SK-N-SH treated with all-trans-retinoic acid at 6 μM for 48 hours (cell line): Measurements from ENCODE around the gene KRTAP10-2.

Experiments used
- ATAC-seq: fragments of 200-7000 bp; cut with Tn5 transposase; 3 replicates; pipeline ENCODE4 v1.9.1; 2020; ENCODE audit warnings: mild to moderate bottlenecking, moderate library complexity
- ARNTL ChIP-seq: fragments of 450-650 bp; formaldehyde crosslinking; IDR thresholded peaks from 2 replicates; pipeline ENCODE4 v1.5.0; 2020; ENCODE audit warnings: low read depth, mild to moderate bottlenecking, moderate library complexity, borderline replicate concordance
- BACH2 ChIP-seq: fragments of 250-450 bp; sonication (Bioruptor Pico); IDR thresholded peaks from 2 replicates; pipeline ENCODE4 v1.9.0; 2021; ENCODE audit warnings: mild to moderate bottlenecking, borderline replicate concordance
- CSDC2 ChIP-seq: fragments of 250-450 bp; sonication (Bioruptor Pico); IDR thresholded peaks from 2 replicates; pipeline ENCODE4 v1.5.0; 2020; ENCODE audit warnings: mild to moderate bottlenecking, moderate library complexity
- ESRRG ChIP-seq: fragments of 250-450 bp; sonication (Bioruptor Pico); IDR thresholded peaks from 2 replicates; pipeline ENCODE4 v1.6.1; 2021; ENCODE audit warnings: mild to moderate bottlenecking
- GLIS3 ChIP-seq: fragments of 250-450 bp; sonication (Bioruptor Pico); IDR thresholded peaks from 2 replicates; pipeline ENCODE4 v1.5.0; 2020; ENCODE audit warnings: mild to moderate bottlenecking, moderate library complexity
- ISL1 ChIP-seq: fragments of 250-450 bp; sonication (Bioruptor Pico); IDR thresholded peaks from 2 replicates; pipeline ENCODE4 v2.1.2; 2022; ENCODE audit warnings: mild to moderate bottlenecking, moderate library complexity
- OSR1 ChIP-seq: fragments of 250-450 bp; sonication (Bioruptor Pico); IDR thresholded peaks from 2 replicates; pipeline ENCODE4 v1.8.0; 2022; ENCODE audit warnings: moderate library complexity, mild to moderate bottlenecking, inconsistent platforms
- PPARA ChIP-seq: fragments of 250-450 bp; sonication (Bioruptor Pico); IDR thresholded peaks from 2 replicates; pipeline ENCODE4 v1.5.0; 2020; ENCODE audit warnings: mild to moderate bottlenecking, borderline replicate concordance
- RARB ChIP-seq: fragments of 250-450 bp; sonication (Bioruptor Pico); IDR thresholded peaks from 2 replicates; pipeline ENCODE4 v1.8.0; 2021; ENCODE audit warnings: mild to moderate bottlenecking, moderate library complexity
- SNAI2 ChIP-seq: fragments of 250-450 bp; sonication (Bioruptor Pico); IDR thresholded peaks from 2 replicates; pipeline ENCODE4 v1.5.0; 2020; ENCODE audit warnings: mild to moderate bottlenecking, moderate library complexity
- TCF4 ChIP-seq: fragments of 250-450 bp; sonication (Bioruptor Pico); IDR thresholded peaks from 2 replicates; pipeline ENCODE4 v1.8.0; 2021; ENCODE audit warnings: mild to moderate bottlenecking, moderate library complexity, borderline replicate concordance
- TOX ChIP-seq: fragments of 250-450 bp; sonication (Bioruptor Pico); IDR thresholded peaks from 2 replicates; pipeline ENCODE4 v1.8.0; 2021; ENCODE audit warnings: mild to moderate bottlenecking, moderate library complexity, borderline replicate concordance
- ZC3H10 ChIP-seq: fragments of 250-450 bp; sonication (Bioruptor Pico); IDR thresholded peaks from 2 replicates; pipeline ENCODE4 v1.5.1; 2021; ENCODE audit warnings: mild to moderate bottlenecking, moderate library complexity
- ZFP3 ChIP-seq: fragments of 250-450 bp; sonication (Bioruptor Pico); IDR thresholded peaks from 2 replicates; pipeline ENCODE4 v1.5.0; 2020; ENCODE audit warnings: mild to moderate bottlenecking, moderate library complexity
- ZFP30 ChIP-seq: fragments of 450-650 bp; formaldehyde crosslinking; IDR thresholded peaks from 2 replicates; pipeline ENCODE4 v1.5.0; 2022; ENCODE audit warnings: mild to moderate bottlenecking, moderate library complexity
- ZNF565 ChIP-seq: fragments of 450-650 bp; formaldehyde crosslinking; conservative IDR thresholded peaks from 2 replicates; pipeline ENCODE4 v1.5.0; 2020; ENCODE audit warnings: low read depth, mild to moderate bottlenecking, moderate library complexity
- ZNF70 ChIP-seq: fragments of 450-650 bp; formaldehyde crosslinking; IDR thresholded peaks from 2 replicates; pipeline ENCODE4 v1.5.0; 2020; ENCODE audit warnings: mild to moderate bottlenecking, moderate library complexity
- ZNF8 ChIP-seq: fragments of 450-650 bp; formaldehyde crosslinking; IDR thresholded peaks from 2 replicates; pipeline ENCODE4 v1.5.0; 2020; ENCODE audit warnings: mild to moderate bottlenecking, moderate library complexity
- TF ChIP-seq, protein P1 (sequence below): fragments of 250-450 bp; sonication (Bioruptor Pico); IDR thresholded peaks from 2 replicates; pipeline ENCODE4 v1.5.1; 2020; ENCODE audit warnings: low read depth, mild to moderate bottlenecking, moderate library complexity
- TF ChIP-seq, protein P2 (sequence below): fragments of 250-450 bp; sonication (Bioruptor Pico); IDR thresholded peaks from 2 replicates; pipeline ENCODE4 v1.5.1; 2021; ENCODE audit warnings: mild to moderate bottlenecking, moderate library complexity
- TF ChIP-seq, protein P3 (sequence below): fragments of 250-450 bp; sonication (Bioruptor Pico); IDR thresholded peaks from 2 replicates; pipeline ENCODE4 v1.8.0; 2021; ENCODE audit warnings: low read depth, mild to moderate bottlenecking, moderate library complexity, borderline replicate concordance
- TF ChIP-seq, protein P4 (sequence below): fragments of 250-450 bp; sonication (Bioruptor Pico); IDR thresholded peaks from 2 replicates; pipeline ENCODE4 v1.5.0; 2020; ENCODE audit warnings: mild to moderate bottlenecking, moderate library complexity

KRTAP10-2 gene

DNA sequence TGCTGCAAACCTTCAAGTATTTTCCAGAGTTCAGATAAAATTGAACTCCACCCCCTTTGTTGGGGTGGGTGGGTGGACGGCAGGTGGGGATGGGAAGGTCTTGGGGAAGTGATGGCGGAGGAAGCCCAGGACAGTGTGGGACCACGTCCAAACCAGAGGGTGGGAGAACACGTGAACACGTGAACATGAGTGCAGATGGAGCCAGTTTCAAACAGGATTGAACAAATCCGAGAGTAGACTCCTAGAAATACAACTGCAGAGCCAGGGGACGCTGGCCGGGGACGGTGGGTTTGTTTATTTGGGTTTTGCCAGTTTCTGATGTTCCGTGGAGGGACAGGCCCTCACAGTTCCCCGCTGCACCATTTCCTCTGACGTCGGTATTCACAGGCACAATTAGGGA, 2.9 kb downstream of the KRTAP10-2 start (continued):
- TF ChIP-seq, protein P1, sequence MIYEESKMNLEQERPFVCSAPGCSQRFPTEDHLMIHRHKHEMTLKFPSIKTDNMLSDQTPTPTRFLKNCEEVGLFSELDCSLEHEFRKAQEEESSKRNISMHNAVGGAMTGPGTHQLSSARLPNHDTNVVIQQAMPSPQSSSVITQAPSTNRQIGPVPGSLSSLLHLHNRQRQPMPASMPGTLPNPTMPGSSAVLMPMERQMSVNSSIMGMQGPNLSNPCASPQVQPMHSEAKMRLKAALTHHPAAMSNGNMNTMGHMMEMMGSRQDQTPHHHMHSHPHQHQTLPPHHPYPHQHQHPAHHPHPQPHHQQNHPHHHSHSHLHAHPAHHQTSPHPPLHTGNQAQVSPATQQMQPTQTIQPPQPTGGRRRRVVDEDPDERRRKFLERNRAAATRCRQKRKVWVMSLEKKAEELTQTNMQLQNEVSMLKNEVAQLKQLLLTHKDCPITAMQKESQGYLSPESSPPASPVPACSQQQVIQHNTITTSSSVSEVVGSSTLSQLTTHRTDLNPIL (CRISPR knock-in tag), result no peak
- no peak for TF ChIP-seq ZC3H10
- no peak for TF ChIP-seq CSDC2 (CRISPR knock-in tag)
- no peak for TF ChIP-seq TCF4
- TF ChIP-seq SNAI2 (CRISPR knock-in tag), result no peak
- TF ChIP-seq ARNTL (CRISPR knock-in tag), result no peak
- TF ChIP-seq ISL1 (CRISPR knock-in tag), result no peak
- TF ChIP-seq OSR1 (CRISPR knock-in tag), result no peak

- ATAC-seq, result no peak
- TF ChIP-seq PPARA (CRISPR knock-in tag) (no peak), ZNF70 (no peak), ZFP30 (CRISPR knock-in tag) (no peak), OSR1 (CRISPR knock-in tag) (no peak), BACH2 (CRISPR knock-in tag) (no peak), GLIS3 (no peak), ZFP3 (CRISPR knock-in tag) (no peak), TOX (CRISPR knock-in tag) (no peak), ISL1 (CRISPR knock-in tag) (no peak)
- TF ChIP-seq, protein P2, sequence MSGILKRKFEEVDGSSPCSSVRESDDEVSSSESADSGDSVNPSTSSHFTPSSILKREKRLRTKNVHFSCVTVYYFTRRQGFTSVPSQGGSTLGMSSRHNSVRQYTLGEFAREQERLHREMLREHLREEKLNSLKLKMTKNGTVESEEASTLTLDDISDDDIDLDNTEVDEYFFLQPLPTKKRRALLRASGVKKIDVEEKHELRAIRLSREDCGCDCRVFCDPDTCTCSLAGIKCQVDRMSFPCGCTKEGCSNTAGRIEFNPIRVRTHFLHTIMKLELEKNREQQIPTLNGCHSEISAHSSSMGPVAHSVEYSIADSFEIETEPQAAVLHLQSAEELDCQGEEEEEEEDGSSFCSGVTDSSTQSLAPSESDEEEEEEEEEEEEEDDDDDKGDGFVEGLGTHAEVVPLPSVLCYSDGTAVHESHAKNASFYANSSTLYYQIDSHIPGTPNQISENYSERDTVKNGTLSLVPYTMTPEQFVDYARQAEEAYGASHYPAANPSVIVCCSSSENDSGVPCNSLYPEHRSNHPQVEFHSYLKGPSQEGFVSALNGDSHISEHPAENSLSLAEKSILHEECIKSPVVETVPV (CRISPR knock-in tag), result no peak
- TF ChIP-seq, protein P1 (CRISPR knock-in tag), result no peak
- TF ChIP-seq, protein P3, sequence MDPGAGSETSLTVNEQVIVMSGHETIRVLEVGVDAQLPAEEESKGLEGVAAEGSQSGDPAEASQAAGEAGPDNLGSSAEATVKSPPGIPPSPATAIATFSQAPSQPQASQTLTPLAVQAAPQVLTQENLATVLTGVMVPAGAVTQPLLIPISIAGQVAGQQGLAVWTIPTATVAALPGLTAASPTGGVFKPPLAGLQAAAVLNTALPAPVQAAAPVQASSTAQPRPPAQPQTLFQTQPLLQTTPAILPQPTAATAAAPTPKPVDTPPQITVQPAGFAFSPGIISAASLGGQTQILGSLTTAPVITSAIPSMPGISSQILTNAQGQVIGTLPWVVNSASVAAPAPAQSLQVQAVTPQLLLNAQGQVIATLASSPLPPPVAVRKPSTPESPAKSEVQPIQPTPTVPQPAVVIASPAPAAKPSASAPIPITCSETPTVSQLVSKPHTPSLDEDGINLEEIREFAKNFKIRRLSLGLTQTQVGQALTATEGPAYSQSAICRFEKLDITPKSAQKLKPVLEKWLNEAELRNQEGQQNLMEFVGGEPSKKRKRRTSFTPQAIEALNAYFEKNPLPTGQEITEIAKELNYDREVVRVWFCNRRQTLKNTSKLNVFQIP (CRISPR knock-in tag), result no peak
- TF ChIP-seq, all 23 proteins: peak for 0
Measured at GRCh38 chr21:44547656-44548331, 3.5 kb downstream of the KRTAP10-2 start.

GRCh38 chr21:44544566-44544965, 6.7 kb downstream of the KRTAP10-2 start:
- TF ChIP-seq ZNF70 (no peak), ZC3H10 (no peak), ZFP3 (CRISPR knock-in tag) (no peak), ARNTL (CRISPR knock-in tag) (no peak), TCF4 (no peak), OSR1 (CRISPR knock-in tag) (no peak), GLIS3 (no peak), ESRRG (CRISPR knock-in tag) (no peak), ISL1 (CRISPR knock-in tag) (no peak), RARB (CRISPR knock-in tag) (no peak), PPARA (CRISPR knock-in tag) (no peak)
- TF ChIP-seq, protein P3 (CRISPR knock-in tag), result no peak
- ATAC-seq, result no peak

GRCh38 chr21:44542716-44543115, 8.6 kb downstream of the KRTAP10-2 start:
- no peak for ATAC-seq
- no peak for TF ChIP-seq ZFP30 (CRISPR knock-in tag)
- TF ChIP-seq ZNF8 (CRISPR knock-in tag), result no peak
- no peak for TF ChIP-seq ZNF565
- no peak for TF ChIP-seq TOX (CRISPR knock-in tag)
- TF ChIP-seq, protein P1 (CRISPR knock-in tag), result no peak
- TF ChIP-seq TCF4, result no peak
- TF ChIP-seq ZFP3 (CRISPR knock-in tag), result no peak
- TF ChIP-seq, protein P4, sequence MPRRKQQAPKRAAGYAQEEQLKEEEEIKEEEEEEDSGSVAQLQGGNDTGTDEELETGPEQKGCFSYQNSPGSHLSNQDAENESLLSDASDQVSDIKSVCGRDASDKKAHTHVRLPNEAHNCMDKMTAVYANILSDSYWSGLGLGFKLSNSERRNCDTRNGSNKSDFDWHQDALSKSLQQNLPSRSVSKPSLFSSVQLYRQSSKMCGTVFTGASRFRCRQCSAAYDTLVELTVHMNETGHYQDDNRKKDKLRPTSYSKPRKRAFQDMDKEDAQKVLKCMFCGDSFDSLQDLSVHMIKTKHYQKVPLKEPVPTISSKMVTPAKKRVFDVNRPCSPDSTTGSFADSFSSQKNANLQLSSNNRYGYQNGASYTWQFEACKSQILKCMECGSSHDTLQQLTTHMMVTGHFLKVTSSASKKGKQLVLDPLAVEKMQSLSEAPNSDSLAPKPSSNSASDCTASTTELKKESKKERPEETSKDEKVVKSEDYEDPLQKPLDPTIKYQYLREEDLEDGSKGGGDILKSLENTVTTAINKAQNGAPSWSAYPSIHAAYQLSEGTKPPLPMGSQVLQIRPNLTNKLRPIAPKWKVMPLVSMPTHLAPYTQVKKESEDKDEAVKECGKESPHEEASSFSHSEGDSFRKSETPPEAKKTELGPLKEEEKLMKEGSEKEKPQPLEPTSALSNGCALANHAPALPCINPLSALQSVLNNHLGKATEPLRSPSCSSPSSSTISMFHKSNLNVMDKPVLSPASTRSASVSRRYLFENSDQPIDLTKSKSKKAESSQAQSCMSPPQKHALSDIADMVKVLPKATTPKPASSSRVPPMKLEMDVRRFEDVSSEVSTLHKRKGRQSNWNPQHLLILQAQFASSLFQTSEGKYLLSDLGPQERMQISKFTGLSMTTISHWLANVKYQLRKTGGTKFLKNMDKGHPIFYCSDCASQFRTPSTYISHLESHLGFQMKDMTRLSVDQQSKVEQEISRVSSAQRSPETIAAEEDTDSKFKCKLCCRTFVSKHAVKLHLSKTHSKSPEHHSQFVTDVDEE (CRISPR knock-in tag), result no peak
- TF ChIP-seq ISL1 (CRISPR knock-in tag), result no peak
